HepG2 (cell line): ENCODE data around the gene PNPLA2. TPM values are rescaled to one million over a fixed set of nuclear protein-coding genes. Genes with fewer than 3 reads are reported as not detected.

ENCODE experiments used
- CEBPZ ChIP-seq: IDR thresholded peaks from 2 replicates; pipeline ENCODE4 v1.6.1; 2012; ENCODE audit warnings: low read length, improper control_type of control experiment
- FOXK1 ChIP-seq: sonication (generic); formaldehyde crosslinking; IDR thresholded peaks from 2 replicates; pipeline ENCODE4 v1.4.0; 2020; ENCODE audit warnings: low read depth, missing genetic modification reagents, borderline replicate concordance
- FOXP1 ChIP-seq, 2 experiments: fragments of 450-650 bp in 1 of 2; IDR thresholded peaks; 2 replicates each; pipeline ENCODE4 v1.6.1; 2017 to 2018; ENCODE audit warnings: antibody characterized with exemption in 1 of 2
- KDM5A ChIP-seq: fragments of 200-600 bp; sonication (generic); IDR thresholded peaks from 2 replicates; pipeline ENCODE4 v1.7.0; 2018; ENCODE audit warnings: antibody characterized with exemption, mild to moderate bottlenecking, low read length, borderline replicate concordance
- MAX ChIP-seq: IDR thresholded peaks from 2 replicates; pipeline ENCODE4 v1.6.1; 2012; ENCODE audit warnings: inconsistent platforms
- NPAS2 ChIP-seq: sonication (generic); formaldehyde crosslinking; IDR thresholded peaks from 2 replicates; pipeline ENCODE4 v1.8.0; 2022; ENCODE audit warnings: mild to moderate bottlenecking, missing genetic modification reagents, borderline replicate concordance
- RFX1 ChIP-seq: fragments of 450-650 bp; IDR thresholded peaks from 2 replicates; pipeline ENCODE4 v1.6.1; 2017
- SMAD1 ChIP-seq: sonication (generic); formaldehyde crosslinking; IDR thresholded peaks from 2 replicates; pipeline ENCODE4 v1.4.0; 2020; ENCODE audit warnings: missing genetic modification reagents, low read depth, mild to moderate bottlenecking, borderline replicate concordance
- SOX5 ChIP-seq: IDR thresholded peaks from 2 replicates; pipeline ENCODE4 v1.6.1; 2016; ENCODE audit warnings: borderline replicate concordance
- TERF1 ChIP-seq: sonication (generic); formaldehyde crosslinking; IDR thresholded peaks from 2 replicates; pipeline ENCODE4 v1.8.0; 2022; ENCODE audit warnings: mild to moderate bottlenecking, missing genetic modification reagents, moderate library complexity
- XBP1 ChIP-seq: sonication (generic); formaldehyde crosslinking; IDR thresholded peaks from 2 replicates; pipeline ENCODE4 v1.5.0; 2020; ENCODE audit warnings: missing genetic modification reagents
- XRCC5 ChIP-seq: fragments of 200-400 bp; formaldehyde crosslinking; optimal IDR thresholded peaks from 2 replicates; pipeline ENCODE3; 2017; ENCODE audit warnings: mild to moderate bottlenecking, low read length
- ZNF597 ChIP-seq: sonication (generic); formaldehyde crosslinking; IDR thresholded peaks from 2 replicates; pipeline ENCODE4 v1.5.0; 2020; ENCODE audit warnings: missing genetic modification reagents
- polyA plus RNA-seq, 8 experiments: library from polyadenylated mRNA; depleted of rRNA in 3 of 8; stranded (reverse) in 7 of 8; unstranded in 1 of 8; fragments of >200 nt; fragmentation: Illumina TruSeq in 4 of 8; extraction: Trizol in 4 of 8; gene quantifications; 2 replicates each; pipeline versions ENCODE4 v1.2.1 to v1.2.3, GENCODE V29; 2011 to 2016; ENCODE audit warnings: low read depth in 4 of 8, missing spikeins in 1 of 8, mixed read lengths in 1 of 8; ENCODE audit not compliant: insufficient read depth in 1 of 8
- total RNA-seq, 5 experiments: library from RNA; depleted of rRNA; stranded (reverse); fragments of >200 nt; fragmentation: Illumina TruSeq; extraction: Trizol; gene quantifications; 2 replicates each; pipeline ENCODE4 v1.2.3, GENCODE V29; 2016; ENCODE audit warnings: low read depth in 1 of 5
- TF ChIP-seq, protein P1 (sequence below): sonication (generic); formaldehyde crosslinking; IDR thresholded peaks from 2 replicates; pipeline ENCODE4 v1.8.0; 2022; ENCODE audit warnings: mild to moderate bottlenecking, missing genetic modification reagents; ENCODE audit not compliant: insufficient replicate concordance
- TF ChIP-seq, protein P2 (sequence below): sonication (generic); formaldehyde crosslinking; IDR thresholded peaks from 2 replicates; pipeline ENCODE4 v1.4.0; 2020; ENCODE audit warnings: missing genetic modification reagents, mild to moderate bottlenecking, borderline replicate concordance

PNPLA2 gene
- total and polyA plus RNA-seq, 2 of the 13 experiments (the other 11 are each of a cell fraction or from before 2014, with no cell fraction given): 10.5 to 43.2 TPM

GRCh38 chr11:830295-831117 lies 11.8 kb downstream of the PNPLA2 start (continued):
- no peak for TF ChIP-seq TERF1 (CRISPR knock-in tag)
- TF ChIP-seq NPAS2 (CRISPR knock-in tag): no peak
- TF ChIP-seq RFX1: no peak
- TF ChIP-seq XBP1 (CRISPR knock-in tag): no peak
- TF ChIP-seq FOXK1 (CRISPR knock-in tag): no peak
- peak; percentile 76; the same call in 1 of the 2 replicates for TF ChIP-seq MAX
- TF ChIP-seq ZNF597: no peak
- no peak for TF ChIP-seq SMAD1 (CRISPR knock-in tag)
- no peak for TF ChIP-seq SOX5
- no peak for TF ChIP-seq CEBPZ
- TF ChIP-seq, protein P1, sequence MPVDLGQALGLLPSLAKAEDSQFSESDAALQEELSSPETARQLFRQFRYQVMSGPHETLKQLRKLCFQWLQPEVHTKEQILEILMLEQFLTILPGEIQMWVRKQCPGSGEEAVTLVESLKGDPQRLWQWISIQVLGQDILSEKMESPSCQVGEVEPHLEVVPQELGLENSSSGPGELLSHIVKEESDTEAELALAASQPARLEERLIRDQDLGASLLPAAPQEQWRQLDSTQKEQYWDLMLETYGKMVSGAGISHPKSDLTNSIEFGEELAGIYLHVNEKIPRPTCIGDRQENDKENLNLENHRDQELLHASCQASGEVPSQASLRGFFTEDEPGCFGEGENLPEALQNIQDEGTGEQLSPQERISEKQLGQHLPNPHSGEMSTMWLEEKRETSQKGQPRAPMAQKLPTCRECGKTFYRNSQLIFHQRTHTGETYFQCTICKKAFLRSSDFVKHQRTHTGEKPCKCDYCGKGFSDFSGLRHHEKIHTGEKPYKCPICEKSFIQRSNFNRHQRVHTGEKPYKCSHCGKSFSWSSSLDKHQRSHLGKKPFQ (CRISPR knock-in tag): no peak
- TF ChIP-seq KDM5A: no peak
- no peak for TF ChIP-seq XRCC5
- no peak for TF ChIP-seq FOXP1 (IDR thresholded peaks at IDR 0.05)
- TF ChIP-seq FOXP1 (CRISPR knock-in tag; IDR thresholded peaks at IDR 0.05): no peak
- TF ChIP-seq, protein P2, sequence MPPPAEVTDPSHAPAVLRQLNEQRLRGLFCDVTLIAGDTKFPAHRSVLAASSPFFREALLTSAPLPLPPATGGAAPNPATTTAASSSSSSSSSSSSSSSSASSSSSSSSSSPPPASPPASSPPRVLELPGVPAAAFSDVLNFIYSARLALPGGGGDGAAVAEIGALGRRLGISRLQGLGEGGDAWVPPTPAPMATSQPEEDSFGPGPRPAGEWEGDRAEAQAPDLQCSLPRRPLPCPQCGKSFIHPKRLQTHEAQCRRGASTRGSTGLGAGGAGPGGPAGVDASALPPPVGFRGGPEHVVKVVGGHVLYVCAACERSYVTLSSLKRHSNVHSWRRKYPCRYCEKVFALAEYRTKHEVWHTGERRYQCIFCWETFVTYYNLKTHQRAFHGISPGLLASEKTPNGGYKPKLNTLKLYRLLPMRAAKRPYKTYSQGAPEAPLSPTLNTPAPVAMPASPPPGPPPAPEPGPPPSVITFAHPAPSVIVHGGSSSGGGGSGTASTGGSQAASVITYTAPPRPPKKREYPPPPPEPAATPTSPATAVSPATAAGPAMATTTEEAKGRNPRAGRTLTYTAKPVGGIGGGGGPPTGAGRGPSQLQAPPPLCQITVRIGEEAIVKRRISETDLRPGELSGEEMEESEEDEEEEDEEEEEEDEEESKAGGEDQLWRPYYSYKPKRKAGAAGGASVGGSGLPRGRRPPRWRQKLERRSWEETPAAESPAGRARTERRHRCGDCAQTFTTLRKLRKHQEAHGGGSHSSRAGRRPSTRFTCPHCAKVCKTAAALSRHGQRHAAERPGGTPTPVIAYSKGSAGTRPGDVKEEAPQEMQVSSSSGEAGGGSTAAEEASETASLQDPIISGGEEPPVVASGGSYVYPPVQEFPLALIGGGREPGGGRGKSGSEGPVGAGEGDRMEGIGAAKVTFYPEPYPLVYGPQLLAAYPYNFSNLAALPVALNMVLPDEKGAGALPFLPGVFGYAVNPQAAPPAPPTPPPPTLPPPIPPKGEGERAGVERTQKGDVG: no peak
